Esophagus squamous epithelium (tissue), 5 donors: ENCODE data around the gene CPPED1. TPM values are rescaled to one million over a fixed set of nuclear protein-coding genes. Genes with fewer than 3 reads are reported as not detected.

Experiments used
- DNase-seq: peaks from one replicate; lab custom pipeline; 2025; lab: John Stamatoyannopoulos, UW
- H3K27ac ChIP-seq, 4 donors: fragments of 200-600 bp; sonication (generic); one replicate each; pipeline ENCODE4 v1.5.1; 2016 to 2019; ENCODE audit warnings: mild to moderate bottlenecking in 1 of 4
- H3K27me3 ChIP-seq, 4 donors: fragments of 200-600 bp; sonication (generic); 1 replicate in 3 of 4; 2 replicates in 1 of 4; pipeline versions ENCODE4 v1.5.1 to v1.6.0; 2017 to 2021; ENCODE audit warnings: antibody characterized with exemption in 1 of 4
- H3K36me3 ChIP-seq, 3 donors: fragments of 200-600 bp; sonication (generic); one replicate each; pipeline ENCODE4 v1.5.1; 2016 to 2019
- H3K4me1 ChIP-seq, 3 donors: fragments of 200-600 bp; sonication (generic); one replicate each; pipeline ENCODE4 v1.5.1; 2017 to 2019
- H3K4me3 ChIP-seq, 4 donors: fragments of 200-600 bp; sonication (generic); 1 replicate in 3 of 4; 2 replicates in 1 of 4; pipeline ENCODE4 v1.5.1; 2016 to 2019; ENCODE audit warnings: mild to moderate bottlenecking in 2 of 4, moderate library complexity in 1 of 4
- H3K9me3 ChIP-seq, 3 donors: fragments of 200-600 bp; sonication (generic); one replicate each; pipeline ENCODE4 v1.5.1; 2016 to 2019
- CTCF ChIP-seq, 6 experiments: fragments of 450-650 bp in 4 of 6; fragments of 200-600 bp in 2 of 6; sonication (generic) in 2 of 6; IDR thresholded peaks; one replicate each; pipeline ENCODE4 v1.5.1; 2016 to 2019; ENCODE audit warnings: antibody characterized with exemption in 6 of 6, mild to moderate bottlenecking in 4 of 6, moderate library complexity in 4 of 6
- POLR2A ChIP-seq, 4 donors: fragments of 450-650 bp; IDR thresholded peaks; one replicate each; pipeline ENCODE4 v1.6.1; 2017; ENCODE audit warnings: antibody characterized with exemption in 4 of 4, mild to moderate bottlenecking in 4 of 4, moderate library complexity in 3 of 4
- WGBS, 2 donors: methylation state at CpG; one replicate each; pipeline ENCODE4 v1.1.5; 2018; 5-methylcytosine and 5-hydroxymethylcytosine counted together
- intact Hi-C: fragments of 100-400 bp; cut with DNase I; formaldehyde crosslinking; loops from one replicate; pipeline ENCODE4 v1.15.0; 2022
- total RNA-seq, 4 donors: library from RNA; depleted of rRNA; stranded (reverse); fragments of >200 nt; gene quantifications; one replicate each; pipeline ENCODE4 v1.1.0, GENCODE V29; 2016
- donor health status: DM: yes; HTN: yes; CAD: no.

CPPED1 gene
- total RNA-seq, 4 donors from 2014 or later = 14.3 to 45.6 (median 16.8) TPM

GRCh38 chr16:12643034-12643455, 160.6 kb downstream of the CPPED1 start:
- no peak for DNase-seq
- no peak overlapping the region for H3K4me3 ChIP-seq
- H3K27me3 ChIP-seq = no peaks in the 10 kb centered on the region
- WGBS, 2 donors = 86 to 91% methylated on average over 8 of the region's 8 CpGs
- H3K27ac ChIP-seq = no peak overlapping the region
- no peaks in the 10 kb centered on the region for H3K9me3 ChIP-seq
- intact Hi-C loops = no loop called here
- TF ChIP-seq CTCF (IDR thresholded peaks at IDR 0.05) (no peak), POLR2A (IDR thresholded peaks at IDR 0.05) (no peak)
- no peaks in the 10 kb centered on the region for H3K4me1 ChIP-seq
- H3K36me3 ChIP-seq = no peaks in the 10 kb centered on the region

GRCh38 chr16:12639044-12639443, 164.6 kb downstream of the CPPED1 start:
- Histone ChIP-seq H3K9me3 (no peaks in the 10 kb centered on the region), H3K27ac (no peak overlapping the region), H3K4me3 (no peak overlapping the region), H3K36me3 (no peaks in the 10 kb centered on the region), H3K27me3 (peaks cover 0 to 2% (median 0%) of the 10 kb centered on the region in 4 donors), H3K4me1 (no peaks in the 10 kb centered on the region)
- DNase-seq = no peak
- TF ChIP-seq CTCF (IDR thresholded peaks at IDR 0.05) = no peak
- TF ChIP-seq POLR2A (IDR thresholded peaks at IDR 0.05) = no peak
- 71 to 73% methylated on average over 3 of the region's 4 CpGs for WGBS, 2 donors
- intact Hi-C loops = no loop called here

- H3K27ac ChIP-seq = no peak overlapping the region
- peaks cover 0 to 9% (median 0%) of the 10 kb centered on the region in 4 donors for H3K27me3 ChIP-seq
- TF ChIP-seq POLR2A (IDR thresholded peaks at IDR 0.05) = no peak
- TF ChIP-seq CTCF (IDR thresholded peaks at IDR 0.05) = no peak
- 55 to 68% methylated on average over 5 to 6 of the region's 12 CpGs for WGBS, 2 donors
- H3K4me1 ChIP-seq = no peaks in the 10 kb centered on the region
- no peaks in the 10 kb centered on the region for H3K9me3 ChIP-seq
- no peaks in the 10 kb centered on the region for H3K36me3 ChIP-seq
- intact Hi-C loops = no loop called here
- H3K4me3 ChIP-seq = no peak overlapping the region
- no peak for DNase-seq
These were observed 166.7 kb downstream of the CPPED1 start for GRCh38 chr16:12637002-12637401.

GRCh38 chr16:12629271-12629670, 174.4 kb downstream of the CPPED1 start:
- Histone ChIP-seq H3K27ac (no peak overlapping the region), H3K4me1 (no peaks in the 10 kb centered on the region), H3K36me3 (no peaks in the 10 kb centered on the region), H3K4me3 (no peak overlapping the region), H3K9me3 (no peaks in the 10 kb centered on the region), H3K27me3 (peaks cover 0 to 31% (median 0%) of the 10 kb centered on the region in 4 donors)
- intact Hi-C loops = no loop called here
- 70 to 88% methylated on average over 5 to 7 of the region's 9 CpGs for WGBS, 2 donors
- TF ChIP-seq CTCF (IDR thresholded peaks at IDR 0.05) (no peak), POLR2A (IDR thresholded peaks at IDR 0.05) (no peak)
- no peak for DNase-seq

GRCh38 chr16:12628536-12628935, 175.2 kb downstream of the CPPED1 start:
- H3K9me3 ChIP-seq = no peaks in the 10 kb centered on the region
- no peak for TF ChIP-seq CTCF (IDR thresholded peaks at IDR 0.05)
- no peak for TF ChIP-seq POLR2A (IDR thresholded peaks at IDR 0.05)
- H3K4me3 ChIP-seq = no peak overlapping the region
- 7 to 13% methylated on average over 2 of the region's 2 CpGs for WGBS, 2 donors
- no peak overlapping the region for H3K27ac ChIP-seq
- DNase-seq = no peak
- no peaks in the 10 kb centered on the region for H3K4me1 ChIP-seq
- intact Hi-C loops = no loop called here
- H3K27me3 ChIP-seq = peaks cover 0 to 30% (median 0%) of the 10 kb centered on the region in 4 donors
- no peaks in the 10 kb centered on the region for H3K36me3 ChIP-seq
